ENCODE data around the gene BPIFA3. TPM values are rescaled to one million over a fixed set of nuclear protein-coding genes. Genes with fewer than 3 reads are reported as not detected.

Gene BPIFA3
- polyA plus RNA-seq, 1 donor from 2014 or later, result not detected

DNA sequence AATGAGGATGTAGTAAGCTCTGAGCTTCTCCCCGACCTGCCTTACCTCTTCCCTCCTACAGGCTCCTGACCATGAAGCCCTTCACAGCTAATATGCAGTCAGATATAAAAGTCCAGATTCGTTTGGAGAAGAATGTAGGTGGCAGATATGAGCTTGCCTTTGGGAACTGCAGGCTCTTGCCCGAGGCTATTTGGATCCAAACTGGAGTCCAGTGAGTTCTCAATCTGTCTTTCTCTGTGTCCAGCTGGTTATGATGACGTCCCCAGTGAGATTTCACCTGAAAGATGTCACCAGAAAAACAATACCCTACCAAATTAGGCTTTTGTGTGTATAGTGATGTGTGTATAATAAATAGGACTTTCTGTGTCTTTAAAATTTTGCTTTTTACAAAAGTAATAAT lies 14.7 kb upstream of the BPIFA3 start:
- no peak overlapping the region for H3K27ac ChIP-seq (ENCODE audit: low read length)
- no peaks in the 10 kb centered on the region for H3F3A ChIP-seq (ENCODE audit: insufficient read depth, low read length, poor library complexity, severe bottlenecking)
- no peak overlapping the region for H3K4me3 ChIP-seq (ENCODE audit: low read length)
- H4K20me1 ChIP-seq (ENCODE audit: insufficient read depth), result no peaks in the 10 kb centered on the region
- no peak overlapping the region for H2AFZ ChIP-seq (ENCODE audit: low read depth, low read length)
- H3K4me2 ChIP-seq (ENCODE audit: low read length), result no peak overlapping the region
- no peaks in the 10 kb centered on the region for H3K9me2 ChIP-seq (ENCODE audit: insufficient read depth, low read length)
- H3K9ac ChIP-seq (ENCODE audit: low read length), result no peak overlapping the region
- no peaks in the 10 kb centered on the region for H3K79me2 ChIP-seq (replicated peaks; ENCODE audit: insufficient read depth, low read length)
- no peaks in the 10 kb centered on the region for H3K27me3 ChIP-seq (ENCODE audit: insufficient read depth, low read depth, low read length)
- H3K9me3 ChIP-seq (ENCODE audit: low read length), result no peaks in the 10 kb centered on the region
- no peaks in the 10 kb centered on the region for H3K36me3 ChIP-seq (ENCODE audit: insufficient read depth, low read length)
- TF ChIP-seq TAF1 (IDR thresholded peaks at IDR 0.05; ENCODE audit: low read depth), result no peak
- no peak for TF ChIP-seq RAD21 (conservative IDR thresholded peaks at IDR 0.05)
- TF ChIP-seq EZH2 (IDR thresholded peaks at IDR 0.05; ENCODE audit: borderline replicate concordance, insufficient read depth, low read length, poor library complexity, severe bottlenecking), result no peak
- no peak for TF ChIP-seq MXI1 (conservative IDR thresholded peaks at IDR 0.05; ENCODE audit: poor library complexity, severe bottlenecking)
- no peak for TF ChIP-seq CTCF (IDR thresholded peaks at IDR 0.05; ENCODE audit: poor library complexity, severe bottlenecking)
- no peak for TF ChIP-seq EP300 (conservative IDR thresholded peaks at IDR 0.05; ENCODE audit: poor library complexity, severe bottlenecking)

DNA sequence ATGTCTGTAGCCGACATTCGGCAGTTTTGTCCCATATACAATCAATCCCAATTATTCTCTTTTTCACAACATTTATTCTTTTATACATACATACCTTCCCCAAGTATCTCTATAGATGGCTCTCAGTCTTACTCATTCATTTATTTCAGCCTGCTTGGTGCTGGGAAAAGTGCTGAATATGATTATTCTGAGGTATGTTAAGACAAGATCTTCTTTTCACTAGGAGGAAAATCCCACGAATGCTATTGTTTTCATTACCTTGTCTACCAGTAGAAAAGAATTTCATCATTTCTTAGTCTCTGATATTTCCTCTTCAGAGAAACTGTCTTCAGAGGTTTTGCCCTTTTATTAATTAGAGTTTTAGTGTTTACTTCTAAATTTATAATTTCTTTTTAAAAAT lies 13.7 kb upstream of the BPIFA3 start:
- no peak overlapping the region for H3K9ac ChIP-seq (ENCODE audit: low read length)
- H3K9me2 ChIP-seq (ENCODE audit: insufficient read depth, low read length), result no peaks in the 10 kb centered on the region
- no peaks in the 10 kb centered on the region for H3K9me3 ChIP-seq (ENCODE audit: low read length)
- H3K27me3 ChIP-seq (ENCODE audit: insufficient read depth, low read depth, low read length), result no peaks in the 10 kb centered on the region
- no peak overlapping the region for H3K4me2 ChIP-seq (ENCODE audit: low read length)
- no peaks in the 10 kb centered on the region for H3K79me2 ChIP-seq (replicated peaks; ENCODE audit: insufficient read depth, low read length)
- no peaks in the 10 kb centered on the region for H3F3A ChIP-seq (ENCODE audit: insufficient read depth, low read length, poor library complexity, severe bottlenecking)
- H2AFZ ChIP-seq (ENCODE audit: low read depth, low read length), result no peak overlapping the region
- no peaks in the 10 kb centered on the region for H4K20me1 ChIP-seq (ENCODE audit: insufficient read depth)
- no peak overlapping the region for H3K27ac ChIP-seq (ENCODE audit: low read length)
- TF ChIP-seq EZH2 (IDR thresholded peaks at IDR 0.05; ENCODE audit: borderline replicate concordance, insufficient read depth, low read length, poor library complexity, severe bottlenecking), result no peak
- no peak for TF ChIP-seq EP300 (conservative IDR thresholded peaks at IDR 0.05; ENCODE audit: poor library complexity, severe bottlenecking)
- no peak for TF ChIP-seq MXI1 (conservative IDR thresholded peaks at IDR 0.05; ENCODE audit: poor library complexity, severe bottlenecking)
- no peak for TF ChIP-seq RAD21 (conservative IDR thresholded peaks at IDR 0.05)
- TF ChIP-seq, protein P1, sequence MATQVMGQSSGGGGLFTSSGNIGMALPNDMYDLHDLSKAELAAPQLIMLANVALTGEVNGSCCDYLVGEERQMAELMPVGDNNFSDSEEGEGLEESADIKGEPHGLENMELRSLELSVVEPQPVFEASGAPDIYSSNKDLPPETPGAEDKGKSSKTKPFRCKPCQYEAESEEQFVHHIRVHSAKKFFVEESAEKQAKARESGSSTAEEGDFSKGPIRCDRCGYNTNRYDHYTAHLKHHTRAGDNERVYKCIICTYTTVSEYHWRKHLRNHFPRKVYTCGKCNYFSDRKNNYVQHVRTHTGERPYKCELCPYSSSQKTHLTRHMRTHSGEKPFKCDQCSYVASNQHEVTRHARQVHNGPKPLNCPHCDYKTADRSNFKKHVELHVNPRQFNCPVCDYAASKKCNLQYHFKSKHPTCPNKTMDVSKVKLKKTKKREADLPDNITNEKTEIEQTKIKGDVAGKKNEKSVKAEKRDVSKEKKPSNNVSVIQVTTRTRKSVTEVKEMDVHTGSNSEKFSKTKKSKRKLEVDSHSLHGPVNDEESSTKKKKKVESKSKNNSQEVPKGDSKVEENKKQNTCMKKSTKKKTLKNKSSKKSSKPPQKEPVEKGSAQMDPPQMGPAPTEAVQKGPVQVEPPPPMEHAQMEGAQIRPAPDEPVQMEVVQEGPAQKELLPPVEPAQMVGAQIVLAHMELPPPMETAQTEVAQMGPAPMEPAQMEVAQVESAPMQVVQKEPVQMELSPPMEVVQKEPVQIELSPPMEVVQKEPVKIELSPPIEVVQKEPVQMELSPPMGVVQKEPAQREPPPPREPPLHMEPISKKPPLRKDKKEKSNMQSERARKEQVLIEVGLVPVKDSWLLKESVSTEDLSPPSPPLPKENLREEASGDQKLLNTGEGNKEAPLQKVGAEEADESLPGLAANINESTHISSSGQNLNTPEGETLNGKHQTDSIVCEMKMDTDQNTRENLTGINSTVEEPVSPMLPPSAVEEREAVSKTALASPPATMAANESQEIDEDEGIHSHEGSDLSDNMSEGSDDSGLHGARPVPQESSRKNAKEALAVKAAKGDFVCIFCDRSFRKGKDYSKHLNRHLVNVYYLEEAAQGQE (IDR thresholded peaks at IDR 0.05; ENCODE audit: borderline replicate concordance), result no peak
- TF ChIP-seq POLR2AphosphoS5 (IDR thresholded peaks at IDR 0.05), result no peak
- no peak for TF ChIP-seq CTCF (IDR thresholded peaks at IDR 0.05; ENCODE audit: poor library complexity, severe bottlenecking)
- no peak for TF ChIP-seq TAF1 (IDR thresholded peaks at IDR 0.05; ENCODE audit: low read depth)
- TF ChIP-seq SMC3 (conservative IDR thresholded peaks at IDR 0.05; ENCODE audit: poor library complexity), result no peak
- no peaks in the 10 kb centered on the region for H3K36me3 ChIP-seq (ENCODE audit: insufficient read depth, low read length)
- no peak overlapping the region for H3K4me3 ChIP-seq (ENCODE audit: low read length)
